GM19395 (cell line): ENCODE results near the gene DSE.

Experiments used
- ATAC-seq: cut with Tn5 transposase; IDR thresholded peaks from one replicate; pipeline ENCODE4 v1.9.1; 2021; ENCODE audit warnings: mild to moderate bottlenecking, moderate library complexity; ENCODE audit not compliant: unreplicated experiment

DSE gene

GRCh38 chr6:116385921-116386320 is 15.2 kb downstream of the DSE start:
- ATAC-seq: no peak

GRCh38 chr6:116386581-116387299 is 16.0 kb downstream of the DSE start:
- peak; percentile 45 for ATAC-seq

GRCh38 chr6:116387374-116387773 is 16.6 kb downstream of the DSE start:
- peak; percentile 59 for ATAC-seq

- no peak for ATAC-seq
Measured at GRCh38 chr6:116388924-116389323, 18.2 kb downstream of the DSE start.

GRCh38 chr6:116389357-116389756 is 18.6 kb downstream of the DSE start:
- ATAC-seq: no peak

- peak; percentile 54 for ATAC-seq
Measured at GRCh38 chr6:116390581-116390980, 19.8 kb downstream of the DSE start.

- peak; percentile 27 for ATAC-seq
Measured at GRCh38 chr6:116392132-116393013, 21.6 kb downstream of the DSE start.

GRCh38 chr6:116393430-116393829 is 22.7 kb downstream of the DSE start:
- no peak for ATAC-seq

- peak; percentile 39 for ATAC-seq
Measured at GRCh38 chr6:116395647-116396046, 24.9 kb downstream of the DSE start.

- no peak for ATAC-seq
Measured at GRCh38 chr6:116396441-116396840, 25.7 kb downstream of the DSE start.

GRCh38 chr6:116397914-116398313 is 27.2 kb downstream of the DSE start:
- no peak for ATAC-seq

GRCh38 chr6:116398316-116399010 is 27.7 kb downstream of the DSE start:
- ATAC-seq: no peak

GRCh38 chr6:116399287-116399686 is 28.5 kb downstream of the DSE start:
- ATAC-seq: no peak

GRCh38 chr6:116400328-116400727 is 29.6 kb downstream of the DSE start:
- no peak for ATAC-seq

GRCh38 chr6:116402108-116402937 is 31.6 kb downstream of the DSE start:
- no peak for ATAC-seq

GRCh38 chr6:116403205-116403604 is 32.5 kb downstream of the DSE start:
- ATAC-seq: no peak

- ATAC-seq: no peak
Measured at GRCh38 chr6:116404696-116405095, 33.9 kb downstream of the DSE start.

GRCh38 chr6:116405138-116405537 is 34.4 kb downstream of the DSE start:
- peak; percentile 66 for ATAC-seq

- no peak for ATAC-seq
Measured at GRCh38 chr6:116405652-116406356, 35.1 kb downstream of the DSE start.
